Effector memory CD4-positive, alpha-beta T cell (primary cell): ENCODE results near the gene ETV6.

Experiments
- DNase-seq, 3 donors: peaks; one replicate each; pipeline ENCODE4 v3.0.0-alpha.2; 2020
- H3K27ac ChIP-seq: 2 replicates; pipeline ENCODE4 v1.7.0; 2013; ENCODE audit warnings: mild to moderate bottlenecking, low read length, moderate library complexity; ENCODE audit not compliant: insufficient read depth, poor library complexity, severe bottlenecking
- H3K27me3 ChIP-seq: replicated peaks from 2 replicates; pipeline ENCODE4 v1.7.0; 2013; ENCODE audit warnings: mild to moderate bottlenecking, low read length; ENCODE audit not compliant: insufficient read depth, control insufficient read depth, poor library complexity, severe bottlenecking
- H3K36me3 ChIP-seq: 2 replicates; pipeline ENCODE4 v1.7.0; 2013; ENCODE audit warnings: mild to moderate bottlenecking, low read length, moderate library complexity; ENCODE audit not compliant: control insufficient read depth, insufficient read depth
- H3K4me1 ChIP-seq: 2 replicates; pipeline ENCODE4 v1.7.0; 2013; ENCODE audit warnings: low read length, mild to moderate bottlenecking; ENCODE audit not compliant: control insufficient read depth, insufficient read depth, poor library complexity, severe bottlenecking
- H3K4me3 ChIP-seq: 2 replicates; pipeline ENCODE4 v1.7.0; 2013; ENCODE audit warnings: low read length, low read depth, mild to moderate bottlenecking; ENCODE audit not compliant: insufficient read depth, poor library complexity, severe bottlenecking
- H3K9me3 ChIP-seq: 2 replicates; pipeline ENCODE4 v1.7.0; 2013; ENCODE audit warnings: mild to moderate bottlenecking, low read length, moderate library complexity; ENCODE audit not compliant: control insufficient read depth
- total RNA-seq, 3 donors: gene quantifications; one replicate each; lab custom pipeline; 2026; lab: John Stamatoyannopoulos, UW

The ETV6 gene
- 36.6 to 63.7 (median 43.9) reads per million in 3 donors for total RNA-seq

DNA sequence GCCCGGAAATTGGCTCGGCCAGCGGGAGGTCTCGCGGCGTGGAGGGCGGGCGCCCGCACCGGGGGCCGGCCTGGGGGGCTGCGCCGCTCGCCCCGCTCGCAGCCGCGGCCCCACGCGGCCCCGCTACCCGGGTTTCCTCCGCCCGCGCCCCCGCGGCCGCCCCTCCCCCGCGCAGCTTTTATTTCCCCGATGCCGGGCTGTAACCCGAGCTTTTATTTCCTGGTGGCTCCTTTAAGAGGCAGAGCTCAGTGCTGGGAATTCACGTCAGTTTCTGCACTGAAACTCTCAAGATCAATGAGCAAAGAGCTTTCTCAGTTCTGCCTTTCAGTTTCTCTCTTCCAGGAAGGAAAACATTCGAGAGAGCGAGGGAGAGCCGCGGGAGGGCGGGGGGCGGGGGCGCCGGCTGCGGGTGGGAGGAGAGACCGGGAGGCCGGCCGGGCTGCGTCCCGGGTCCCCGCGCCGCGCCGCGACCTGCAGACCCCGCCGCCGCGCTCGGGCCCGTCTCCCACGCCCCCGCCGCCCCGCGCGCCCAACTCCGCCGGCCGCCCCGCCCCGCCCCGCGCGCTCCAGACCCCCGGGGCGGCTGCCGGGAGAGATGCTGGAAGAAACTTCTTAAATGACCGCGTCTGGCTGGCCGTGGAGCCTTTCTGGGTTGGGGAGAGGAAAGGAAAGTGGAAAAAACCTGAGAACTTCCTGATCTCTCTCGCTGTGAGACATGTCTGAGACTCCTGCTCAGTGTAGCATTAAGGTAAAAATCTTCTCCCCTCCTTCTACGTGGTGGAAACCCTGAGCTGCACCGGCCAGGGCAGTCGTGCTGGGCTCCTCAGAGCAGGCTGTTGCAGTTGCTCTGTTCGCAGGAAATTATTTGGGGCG lies at the start of gene ETV6:
Gene ETV6 (plus strand): TSS at position 262 of the 873 bp plus-strand sequence. CDS start 454 bp downstream, at position 716.
- Histone ChIP-seq H3K27me3 (no peaks in the 10 kb centered on the region), H3K4me1 (peaks cover 19% of the 10 kb centered on the region), H3K9me3 (no peaks in the 10 kb centered on the region), H3K36me3 (no peaks in the 10 kb centered on the region), H3K4me3 (peak within 1 kb of the TSS; percentile 92), H3K27ac (peak within 1 kb of the TSS; percentile 81)
- DNase-seq = peak; percentile 24 to 49 (median 44)

DNA sequence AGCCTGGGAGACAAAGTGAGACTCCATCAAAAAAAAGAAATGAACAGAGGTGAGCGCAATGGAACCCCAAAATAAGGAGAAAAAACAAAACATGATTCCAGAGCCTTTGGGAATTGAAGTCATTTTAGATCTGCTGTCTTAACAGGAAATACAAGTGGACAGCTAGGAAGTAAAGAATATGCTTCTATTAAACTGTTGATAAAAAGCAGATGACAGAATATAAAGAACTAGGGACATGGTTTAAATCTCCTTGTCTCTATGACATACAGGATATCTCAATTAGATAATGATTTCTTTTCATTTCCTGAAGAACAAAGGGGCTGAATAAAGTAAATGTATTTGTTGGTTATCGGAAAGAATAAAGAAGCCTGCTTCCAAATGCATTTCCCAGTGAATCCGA lies 49.3 kb upstream of the ETV6 start:
- H3K4me3 ChIP-seq = no peak overlapping the region
- no peaks in the 10 kb centered on the region for H3K4me1 ChIP-seq
- H3K36me3 ChIP-seq = no peaks in the 10 kb centered on the region
- H3K9me3 ChIP-seq = no peaks in the 10 kb centered on the region
- no peak for DNase-seq
- H3K27me3 ChIP-seq = no peaks in the 10 kb centered on the region
- no peak overlapping the region for H3K27ac ChIP-seq

DNA sequence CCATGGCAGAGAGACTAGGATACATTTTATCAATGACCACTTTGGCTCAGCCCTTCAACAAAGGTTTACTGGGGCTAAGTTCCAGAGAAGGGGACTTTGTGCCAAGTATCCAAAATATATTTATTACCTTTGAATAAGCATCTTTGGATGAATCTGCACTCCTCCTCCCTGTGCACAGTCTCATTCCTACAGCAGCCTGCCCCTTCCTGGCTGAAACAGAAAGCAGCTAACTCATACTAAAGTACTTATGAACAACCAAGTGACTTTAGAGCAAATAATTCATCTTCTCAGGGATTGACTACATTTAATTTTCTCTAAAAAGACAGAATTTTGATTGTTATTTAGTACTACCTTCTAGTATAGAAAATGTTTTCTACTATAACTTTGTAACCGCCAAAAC lies 47.8 kb upstream of the ETV6 start:
- Histone ChIP-seq H3K4me3 (no peak overlapping the region), H3K4me1 (no peaks in the 10 kb centered on the region), H3K27ac (no peak overlapping the region), H3K27me3 (no peaks in the 10 kb centered on the region), H3K36me3 (no peaks in the 10 kb centered on the region), H3K9me3 (no peaks in the 10 kb centered on the region)
- no peak for DNase-seq

DNA sequence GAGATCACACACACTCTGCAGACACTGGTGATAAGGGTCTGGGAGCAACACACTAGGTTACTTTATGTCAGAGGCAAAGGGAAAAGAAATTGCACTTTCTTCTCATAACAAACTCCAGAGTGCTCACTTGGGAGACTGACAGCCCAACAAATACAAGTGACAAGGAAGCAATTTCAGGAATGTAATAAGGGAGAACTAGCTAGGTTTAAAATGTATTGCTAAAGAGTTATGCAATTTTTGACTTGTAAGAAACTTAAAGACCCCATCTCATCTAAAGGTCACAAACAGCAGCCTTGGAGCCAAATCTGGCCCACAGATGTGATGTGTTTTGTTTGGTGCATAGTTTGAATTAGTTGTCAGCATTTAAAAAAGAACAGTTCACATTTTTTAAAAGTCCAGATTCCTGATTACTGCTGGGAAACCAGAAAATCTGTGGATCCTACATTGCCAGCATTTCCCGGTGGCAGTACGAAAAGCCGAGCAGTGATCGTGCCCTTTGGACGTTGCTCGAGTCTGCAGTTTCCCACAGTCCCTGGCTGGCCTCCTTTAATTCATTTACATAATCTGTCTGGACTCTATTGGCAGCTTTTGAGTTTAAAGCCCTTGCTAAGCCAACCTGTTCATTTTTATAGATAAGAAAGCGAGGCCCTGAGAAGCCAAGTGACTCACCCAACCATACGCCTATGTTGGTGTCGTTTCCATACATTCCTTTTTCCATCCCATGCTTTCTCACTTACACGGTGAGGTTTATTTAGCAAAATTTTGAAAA lies 42.0 kb upstream of the ETV6 start:
- no peak for DNase-seq
- Histone ChIP-seq H3K9me3 (no peaks in the 10 kb centered on the region), H3K36me3 (no peaks in the 10 kb centered on the region), H3K27ac (no peak overlapping the region), H3K4me3 (no peak overlapping the region), H3K27me3 (no peaks in the 10 kb centered on the region), H3K4me1 (no peaks in the 10 kb centered on the region)

DNA sequence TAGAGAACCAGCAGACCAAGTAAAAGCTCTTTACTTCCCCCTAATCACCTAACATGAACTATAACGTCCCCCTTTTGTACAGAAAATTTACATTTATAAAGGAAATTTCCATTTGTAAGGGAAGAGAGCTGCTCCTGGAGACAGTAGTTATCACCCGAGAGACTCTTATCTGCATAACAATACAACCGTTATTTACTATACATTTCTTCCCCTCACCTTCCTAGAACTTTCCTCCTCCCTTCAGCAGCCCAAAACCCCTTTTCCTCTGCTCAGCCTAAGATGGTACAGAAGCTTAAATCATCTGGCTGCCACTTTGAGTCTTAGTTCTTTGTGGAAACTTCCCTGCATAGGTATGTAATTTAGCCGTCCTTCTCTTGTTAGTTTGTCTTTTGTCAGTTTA lies 40.4 kb upstream of the ETV6 start:
- DNase-seq = no peak
- no peak overlapping the region for H3K4me3 ChIP-seq
- no peaks in the 10 kb centered on the region for H3K4me1 ChIP-seq
- H3K36me3 ChIP-seq = no peaks in the 10 kb centered on the region
- no peaks in the 10 kb centered on the region for H3K27me3 ChIP-seq
- H3K27ac ChIP-seq = no peak overlapping the region
- no peaks in the 10 kb centered on the region for H3K9me3 ChIP-seq

DNA sequence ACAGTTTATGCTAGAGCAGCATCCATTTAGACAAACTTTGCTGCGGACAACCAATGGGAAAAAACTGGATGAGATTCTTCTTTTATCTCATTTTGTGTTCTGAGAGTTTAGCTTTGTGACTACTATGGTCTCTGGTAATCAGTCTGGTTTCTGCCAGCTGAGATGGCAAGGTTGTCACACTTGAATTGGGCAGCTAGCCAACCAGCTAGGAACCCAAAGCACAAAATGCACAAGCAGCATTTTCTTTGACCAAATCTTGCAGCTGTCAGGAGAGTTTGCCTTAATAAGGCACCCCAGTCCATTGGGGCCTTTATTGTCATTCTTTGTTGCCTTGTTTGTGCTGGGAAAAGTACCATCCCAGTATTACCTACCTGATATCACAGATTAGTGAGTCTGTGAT lies 34.0 kb upstream of the ETV6 start:
- Histone ChIP-seq H3K4me3 (no peak overlapping the region), H3K4me1 (no peaks in the 10 kb centered on the region), H3K36me3 (no peaks in the 10 kb centered on the region), H3K9me3 (no peaks in the 10 kb centered on the region), H3K27ac (no peak overlapping the region), H3K27me3 (no peaks in the 10 kb centered on the region)
- no peak for DNase-seq

DNA sequence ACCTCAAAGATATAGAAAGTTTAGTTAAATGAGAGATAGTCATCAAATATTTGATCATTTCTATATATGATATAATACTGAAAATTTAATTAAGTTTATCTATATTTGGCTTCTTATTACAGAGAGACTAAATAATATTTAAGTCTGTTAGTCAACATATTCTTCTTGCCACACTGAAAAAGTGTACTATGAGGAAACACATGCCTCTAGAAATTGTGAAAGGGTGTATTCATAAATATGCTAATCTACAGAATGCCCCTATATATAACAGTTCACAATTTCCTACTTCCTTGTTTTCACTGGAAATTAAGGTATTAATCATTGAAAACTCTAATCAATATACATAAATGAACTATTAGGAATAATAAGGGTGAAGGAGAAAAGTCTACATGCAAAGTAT lies 31.4 kb upstream of the ETV6 start:
- Histone ChIP-seq H3K36me3 (no peaks in the 10 kb centered on the region), H3K4me3 (no peak overlapping the region), H3K9me3 (no peaks in the 10 kb centered on the region), H3K4me1 (no peaks in the 10 kb centered on the region), H3K27me3 (no peaks in the 10 kb centered on the region), H3K27ac (no peak overlapping the region)
- no peak for DNase-seq

DNA sequence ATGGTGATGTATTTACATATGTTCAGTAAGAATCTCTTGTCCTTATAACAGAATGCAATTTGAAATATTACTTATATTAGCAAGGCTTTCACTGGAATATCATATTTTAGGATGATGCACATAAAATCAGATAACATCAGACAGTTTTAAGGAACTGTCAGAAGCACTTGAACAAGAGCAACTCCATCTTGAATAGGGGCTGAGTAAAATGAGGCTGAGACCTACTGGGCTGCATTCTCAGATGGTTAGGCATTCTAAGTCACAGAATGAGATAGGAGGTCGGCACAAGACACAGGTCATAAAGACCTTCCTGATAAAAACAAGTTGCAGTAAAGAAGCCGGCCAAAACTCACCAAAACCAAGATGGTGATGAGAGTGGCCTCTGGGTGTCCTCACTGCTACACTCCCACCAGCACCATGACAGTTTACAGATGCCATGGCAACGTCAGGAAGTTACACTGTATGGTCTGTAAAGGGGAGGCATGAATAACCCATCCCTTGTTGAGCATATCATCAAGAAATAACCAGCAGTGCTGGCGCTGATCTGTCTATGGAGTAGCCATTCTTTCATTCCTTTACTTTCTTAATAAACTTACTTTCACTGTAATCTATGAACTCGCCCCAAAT lies 27.6 kb upstream of the ETV6 start:
- no peaks in the 10 kb centered on the region for H3K27me3 ChIP-seq
- H3K36me3 ChIP-seq = no peaks in the 10 kb centered on the region
- H3K9me3 ChIP-seq = no peaks in the 10 kb centered on the region
- H3K4me3 ChIP-seq = no peak overlapping the region
- no peaks in the 10 kb centered on the region for H3K4me1 ChIP-seq
- H3K27ac ChIP-seq = no peak overlapping the region
- DNase-seq = peak in 1 of 3 donors; percentile 1

DNA sequence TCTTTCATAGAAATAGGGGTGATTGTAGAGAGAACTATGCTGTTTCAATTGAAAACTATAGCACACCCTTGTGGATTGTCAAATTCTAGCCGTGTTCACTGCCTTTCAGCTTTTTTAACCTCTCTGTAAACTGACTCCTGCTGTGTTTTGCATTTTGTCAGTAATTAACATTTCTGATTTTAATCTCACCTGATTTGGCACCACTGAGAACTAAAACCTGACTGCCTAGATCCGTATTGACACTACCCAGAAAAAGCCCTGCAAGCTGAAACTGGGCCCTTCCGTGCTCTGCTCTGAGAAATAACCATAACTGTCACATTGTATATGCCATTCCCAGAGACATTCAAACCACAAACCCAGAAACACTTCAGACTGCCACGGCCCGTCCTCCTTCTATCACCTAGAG lies 26.6 kb upstream of the ETV6 start:
- no peaks in the 10 kb centered on the region for H3K4me1 ChIP-seq
- no peaks in the 10 kb centered on the region for H3K9me3 ChIP-seq
- H3K27me3 ChIP-seq = no peaks in the 10 kb centered on the region
- no peak for DNase-seq
- H3K36me3 ChIP-seq = no peaks in the 10 kb centered on the region
- H3K27ac ChIP-seq = no peak overlapping the region
- H3K4me3 ChIP-seq = no peak overlapping the region

DNA sequence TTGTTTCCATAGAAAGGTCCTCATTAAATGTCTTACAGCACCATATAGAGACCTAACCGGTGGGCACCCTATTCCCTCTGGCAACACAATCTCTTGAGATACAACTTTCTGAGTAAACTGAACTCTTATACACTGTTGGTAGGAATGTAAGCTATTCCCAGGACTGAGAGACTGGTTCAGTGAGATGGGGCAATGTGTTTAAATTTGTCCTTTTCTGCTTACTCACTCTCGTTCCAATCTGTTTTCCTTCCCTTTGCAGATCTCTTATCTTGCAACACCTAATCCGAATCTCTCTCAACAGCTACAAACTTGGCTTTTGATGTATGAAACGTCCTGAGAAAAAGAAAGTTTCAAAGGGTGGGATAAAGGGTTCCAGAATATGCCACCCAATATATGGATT lies 26.1 kb upstream of the ETV6 start:
- no peak for DNase-seq
- Histone ChIP-seq H3K27ac (no peak overlapping the region), H3K27me3 (no peaks in the 10 kb centered on the region), H3K4me1 (no peaks in the 10 kb centered on the region), H3K36me3 (no peaks in the 10 kb centered on the region), H3K4me3 (no peak overlapping the region), H3K9me3 (no peaks in the 10 kb centered on the region)
